Stimulated activated naive B cell treated with anti-CD40 and anti-IgM and Interleukin-4, amounts not matched to agents 10 μg/mL and 1 μg/mL and 100 μg/mL, for 72 hours (primary cell): ENCODE results near the gene FAM193A.
"Not testable (repeated sequence)": the region's sequence is repeated elsewhere in the genome, so short reads cannot be mapped to it uniquely, and the experiment has no call there.

ENCODE experiments used
- ATAC-seq, 2 donors: fragments of 150-1000 bp; cut with Tn5 transposase; replicated peaks; 2 replicates each; pipeline ENCODE4 v1.10.0; 2021; ENCODE audit warnings: moderate library complexity in 1 of 2
- DNase-seq: peaks from one replicate; pipeline ENCODE4 v3.0.0; 2021
- H3K27ac Mint-ChIP-seq: one replicate; pipeline ENCODE4 v1.8.0; 2022; ENCODE audit warnings: mild to moderate bottlenecking, mixed read lengths
- H3K27me3 Mint-ChIP-seq, 2 donors: one replicate each; pipeline ENCODE4 v1.8.0; 2022; ENCODE audit warnings: mixed read lengths in 2 of 2
- H3K36me3 Mint-ChIP-seq, 2 donors: one replicate each; pipeline ENCODE4 v1.8.0; 2022; ENCODE audit warnings: mixed read lengths in 2 of 2, mild to moderate bottlenecking in 1 of 2
- H3K4me1 Mint-ChIP-seq, 2 donors: one replicate each; pipeline ENCODE4 v1.8.0; 2022; ENCODE audit warnings: mixed read lengths in 2 of 2, mild to moderate bottlenecking in 1 of 2
- H3K4me3 Mint-ChIP-seq, 2 donors: one replicate each; pipeline ENCODE4 v1.8.0; 2022; ENCODE audit warnings: mild to moderate bottlenecking in 2 of 2, mixed read lengths in 2 of 2, moderate library complexity in 1 of 2
- H3K9me3 Mint-ChIP-seq, 2 donors: one replicate each; pipeline ENCODE4 v1.8.0; 2022; ENCODE audit warnings: mixed read lengths in 2 of 2, mild to moderate bottlenecking in 1 of 2

FAM193A gene

GRCh38 chr4:2595436-2595835, 59.0 kb downstream of the FAM193A start:
- peaks cover 19 to 21% of the 10 kb centered on the region in 2 donors for H3K36me3 Mint-ChIP-seq
- H3K4me3 Mint-ChIP-seq, result no peak overlapping the region
- H3K27ac Mint-ChIP-seq, result peak overlapping the region; percentile 38
- peaks cover 50 to 85% of the 10 kb centered on the region in 2 donors for H3K4me1 Mint-ChIP-seq
- DNase-seq (no peak), ATAC-seq (no peak)
- H3K9me3 Mint-ChIP-seq, result no peaks in the 10 kb centered on the region
- no peaks in the 10 kb centered on the region for H3K27me3 Mint-ChIP-seq

- DNase-seq, result no peak
- Mint-ChIP-seq H3K36me3 (peaks cover 23 to 24% of the 10 kb centered on the region in 2 donors), H3K4me3 (no peak overlapping the region), H3K9me3 (no peaks in the 10 kb centered on the region), H3K27ac (no peak overlapping the region), H3K27me3 (no peaks in the 10 kb centered on the region), H3K4me1 (peaks cover 52 to 85% of the 10 kb centered on the region in 2 donors)
- ATAC-seq, result no peak
Measured at GRCh38 chr4:2595952-2596552, 59.6 kb downstream of the FAM193A start.

GRCh38 chr4:2596611-2597010, 60.2 kb downstream of the FAM193A start:
- Mint-ChIP-seq H3K4me1 (peaks cover 48 to 82% of the 10 kb centered on the region in 2 donors), H3K27me3 (no peaks in the 10 kb centered on the region), H3K4me3 (peak overlapping the region in 1 of 2 donors; percentile 28), H3K36me3 (peaks cover 23 to 24% of the 10 kb centered on the region in 2 donors), H3K27ac (peak overlapping the region; percentile 76), H3K9me3 (no peaks in the 10 kb centered on the region)
- DNase-seq (no peak), ATAC-seq (no peak)

GRCh38 chr4:2598511-2599303, 62.3 kb downstream of the FAM193A start:
- H3K9me3 Mint-ChIP-seq, result no peaks in the 10 kb centered on the region
- peaks cover 40 to 67% of the 10 kb centered on the region in 2 donors for H3K4me1 Mint-ChIP-seq
- H3K27ac Mint-ChIP-seq, result peak overlapping the region; percentile 90
- DNase-seq, result peak; percentile 66
- H3K4me3 Mint-ChIP-seq, result peak overlapping the region; percentile 71 to 80
- peaks cover 23 to 29% of the 10 kb centered on the region in 2 donors for H3K36me3 Mint-ChIP-seq
- peak; percentile 96 to 98 for ATAC-seq
- H3K27me3 Mint-ChIP-seq, result no peaks in the 10 kb centered on the region

GRCh38 chr4:2599304-2599654, 62.8 kb downstream of the FAM193A start:
- H3K27me3 Mint-ChIP-seq, result no peaks in the 10 kb centered on the region
- DNase-seq, result no peak
- no peaks in the 10 kb centered on the region for H3K9me3 Mint-ChIP-seq
- peak overlapping the region; percentile 90 for H3K27ac Mint-ChIP-seq
- no peak for ATAC-seq
- H3K4me1 Mint-ChIP-seq, result peaks cover 38 to 64% of the 10 kb centered on the region in 2 donors
- peaks cover 25 to 31% of the 10 kb centered on the region in 2 donors for H3K36me3 Mint-ChIP-seq
- H3K4me3 Mint-ChIP-seq, result peak overlapping the region; percentile 71 to 80

- H3K36me3 Mint-ChIP-seq, result peaks cover 33 to 41% of the 10 kb centered on the region in 2 donors
- peak overlapping the region in 1 of 2 donors; percentile 71 for H3K4me3 Mint-ChIP-seq
- no peaks in the 10 kb centered on the region for H3K9me3 Mint-ChIP-seq
- no peak for DNase-seq
- H3K4me1 Mint-ChIP-seq, result peaks cover 46 to 70% of the 10 kb centered on the region in 2 donors
- peak overlapping the region; percentile 68 for H3K27ac Mint-ChIP-seq
- ATAC-seq, result no peak
- no peaks in the 10 kb centered on the region for H3K27me3 Mint-ChIP-seq
Measured at GRCh38 chr4:2600878-2601277, 64.4 kb downstream of the FAM193A start.

GRCh38 chr4:2604614-2605013, 68.2 kb downstream of the FAM193A start:
- Mint-ChIP-seq H3K9me3 (no peaks in the 10 kb centered on the region), H3K4me3 (no peak overlapping the region), H3K4me1 (peaks cover 24 to 46% of the 10 kb centered on the region in 2 donors), H3K27ac (no peak overlapping the region), H3K36me3 (peaks cover 25 to 26% of the 10 kb centered on the region in 2 donors), H3K27me3 (no peaks in the 10 kb centered on the region)
- ATAC-seq (no peak), DNase-seq (no peak)

- Mint-ChIP-seq H3K36me3 (peaks cover 16% of the 10 kb centered on the region in 2 donors), H3K4me1 (peaks cover 12 to 29% of the 10 kb centered on the region in 2 donors), H3K4me3 (no peak overlapping the region), H3K27ac (no peak overlapping the region), H3K27me3 (no peaks in the 10 kb centered on the region), H3K9me3 (no peaks in the 10 kb centered on the region)
- DNase-seq, result no peak
- ATAC-seq, result no peak
Measured at GRCh38 chr4:2606960-2607506, 70.6 kb downstream of the FAM193A start.

GRCh38 chr4:2607822-2608221, 71.4 kb downstream of the FAM193A start:
- Mint-ChIP-seq H3K9me3 (no peaks in the 10 kb centered on the region), H3K4me3 (no peak overlapping the region), H3K36me3 (peaks cover 12 to 16% of the 10 kb centered on the region in 2 donors), H3K27ac (peak overlapping the region; percentile 37), H3K27me3 (no peaks in the 10 kb centered on the region), H3K4me1 (peaks cover 15 to 33% of the 10 kb centered on the region in 2 donors)
- no peak for ATAC-seq
- no peak for DNase-seq

- H3K4me3 Mint-ChIP-seq, result no peak overlapping the region
- no peaks in the 10 kb centered on the region for H3K9me3 Mint-ChIP-seq
- no peak overlapping the region for H3K27ac Mint-ChIP-seq
- H3K27me3 Mint-ChIP-seq, result no peaks in the 10 kb centered on the region
- DNase-seq, result no peak
- peaks cover 15 to 33% of the 10 kb centered on the region in 2 donors for H3K4me1 Mint-ChIP-seq
- no peak for ATAC-seq
- peaks cover 12 to 16% of the 10 kb centered on the region in 2 donors for H3K36me3 Mint-ChIP-seq
Measured at GRCh38 chr4:2608291-2608690, 71.8 kb downstream of the FAM193A start.

- Mint-ChIP-seq H3K9me3 (no peaks in the 10 kb centered on the region), H3K27me3 (no peaks in the 10 kb centered on the region), H3K36me3 (peaks cover 9 to 18% of the 10 kb centered on the region in 2 donors), H3K4me3 (no peak overlapping the region), H3K4me1 (peaks cover 10 to 28% of the 10 kb centered on the region in 2 donors), H3K27ac (peak overlapping the region; percentile 25)
- no peak for ATAC-seq
- DNase-seq, result no peak
Measured at GRCh38 chr4:2615821-2616220, 79.4 kb downstream of the FAM193A start.

GRCh38 chr4:2617955-2618354, 81.5 kb downstream of the FAM193A start:
- ATAC-seq (no peak), DNase-seq (no peak)
- no peaks in the 10 kb centered on the region for H3K27me3 Mint-ChIP-seq
- no peaks in the 10 kb centered on the region for H3K9me3 Mint-ChIP-seq
- no peak overlapping the region for H3K4me3 Mint-ChIP-seq
- no peak overlapping the region for H3K27ac Mint-ChIP-seq
- peaks cover 11 to 27% of the 10 kb centered on the region in 2 donors for H3K36me3 Mint-ChIP-seq
- peaks cover 20 to 45% of the 10 kb centered on the region in 2 donors for H3K4me1 Mint-ChIP-seq

GRCh38 chr4:2618729-2619128, 82.3 kb downstream of the FAM193A start:
- H3K4me1 Mint-ChIP-seq, result peaks cover 24 to 51% of the 10 kb centered on the region in 2 donors
- H3K27ac Mint-ChIP-seq, result not testable (repeated sequence)

GRCh38 chr4:2619459-2619858, 83.0 kb downstream of the FAM193A start:
- no peak for DNase-seq
- Mint-ChIP-seq H3K9me3 (no peaks in the 10 kb centered on the region), H3K27me3 (no peaks in the 10 kb centered on the region), H3K4me1 (peaks cover 24 to 51% of the 10 kb centered on the region in 2 donors), H3K4me3 (no peak overlapping the region), H3K27ac (no peak overlapping the region), H3K36me3 (peaks cover 12 to 24% of the 10 kb centered on the region in 2 donors)
- ATAC-seq, result no peak

More at GRCh38 chr4:2618729-2619128, 82.3 kb downstream of the FAM193A start:
- not testable (repeated sequence) for DNase-seq, H3K4me3 Mint-ChIP-seq, ATAC-seq, H3K27me3 Mint-ChIP-seq, H3K9me3 Mint-ChIP-seq
- peaks cover 12 to 27% of the 10 kb centered on the region in 2 donors for H3K36me3 Mint-ChIP-seq
